Activated CD4-positive, alpha-beta T cell treated with anti-CD3 and anti-CD28 coated beads, Interleukin-2, amount 10 ng/mL, durations not matched to agents 24 days and 14 days (primary cell): ENCODE data around the gene SOSTDC1. TPM values are rescaled to one million over a fixed set of nuclear protein-coding genes. Genes with fewer than 3 reads are reported as not detected.
A peak's percentile ranks its signal among the peaks of the same experiment; 100 is the strongest.
"Not testable (repeated sequence)": the region's sequence is repeated elsewhere in the genome, so short reads cannot be mapped to it uniquely, and the experiment has no call there.

ENCODE experiments used
- DNase-seq: peaks from one replicate; pipeline ENCODE4 v3.0.0; 2022
- H3K27ac Mint-ChIP-seq: one replicate; pipeline ENCODE4 v1.8.0; 2022; ENCODE audit warnings: mild to moderate bottlenecking, mixed read lengths
- H3K27me3 Mint-ChIP-seq: one replicate; pipeline ENCODE4 v1.8.0; 2022; ENCODE audit warnings: mixed read lengths
- H3K36me3 Mint-ChIP-seq: one replicate; pipeline ENCODE4 v1.8.0; 2022; ENCODE audit warnings: low read depth, mild to moderate bottlenecking, mixed read lengths
- H3K4me1 Mint-ChIP-seq: one replicate; pipeline ENCODE4 v1.8.0; 2021; ENCODE audit warnings: mixed read lengths
- H3K4me3 Mint-ChIP-seq: one replicate; pipeline ENCODE4 v1.8.0; 2022; ENCODE audit warnings: mild to moderate bottlenecking, moderate library complexity, mixed read lengths
- H3K9me3 Mint-ChIP-seq: one replicate; pipeline ENCODE4 v1.8.0; 2021; ENCODE audit warnings: mixed read lengths
- intact Hi-C: fragments of 100-400 bp; cut with micrococcal nuclease; formaldehyde crosslinking; loops from one replicate; pipeline ENCODE4 v1.15.1; 2023
- total RNA-seq: library from RNA; stranded (reverse); gene quantifications from 2 replicates; pipeline ENCODE4 v1.2.3, GENCODE V29; 2022

Gene SOSTDC1
- total RNA-seq, 1 donor from 2014 or later: not detected

DNA sequence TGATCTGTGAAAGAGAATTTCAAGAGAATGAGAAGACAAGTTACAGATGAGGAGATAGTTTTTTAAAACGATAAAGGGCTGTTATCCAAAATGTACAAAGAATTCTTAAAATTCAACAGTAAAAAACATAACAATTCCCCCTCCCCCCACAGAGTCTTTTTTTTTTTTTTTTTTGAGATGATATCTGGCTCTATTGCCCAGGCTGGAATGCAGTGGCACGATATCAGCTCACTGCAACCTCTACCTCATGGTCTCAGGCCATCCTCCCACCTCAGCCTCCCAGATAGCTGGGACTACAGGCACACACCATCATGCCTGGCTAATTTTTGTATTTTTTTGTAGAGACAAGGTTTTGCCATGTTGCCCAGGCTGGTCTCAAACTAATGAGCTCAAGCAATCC, 21.7 kb downstream of the SOSTDC1 start:
- DNase-seq, H3K4me1 Mint-ChIP-seq, intact Hi-C loops, H3K9me3 Mint-ChIP-seq, H3K36me3 Mint-ChIP-seq, H3K27ac Mint-ChIP-seq, H3K27me3 Mint-ChIP-seq, H3K4me3 Mint-ChIP-seq: not testable (repeated sequence)

DNA sequence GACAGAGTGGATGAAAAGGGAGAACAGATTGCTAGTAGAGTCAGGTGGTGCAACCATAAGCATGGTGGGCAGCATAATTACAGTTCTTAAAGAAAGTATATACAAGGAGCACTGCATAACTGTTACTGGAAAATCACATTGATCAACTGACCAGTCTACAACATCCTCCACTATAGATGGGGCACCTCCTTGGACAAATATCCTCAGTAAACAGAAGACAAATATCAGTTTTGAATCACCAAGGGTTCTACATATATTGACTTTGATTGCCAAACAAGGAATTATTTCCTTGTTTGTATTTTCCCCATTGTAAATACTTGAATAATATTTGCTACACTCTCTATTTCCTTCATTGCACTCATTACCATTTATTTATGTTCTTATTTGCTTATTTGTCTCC, 26.6 kb downstream of the SOSTDC1 start:
- Mint-ChIP-seq H3K4me3 (no peak overlapping the region), H3K27me3 (peaks cover 1% of the 10 kb centered on the region), H3K27ac (no peak overlapping the region), H3K36me3 (no peaks in the 10 kb centered on the region), H3K4me1 (peaks cover 2% of the 10 kb centered on the region), H3K9me3 (peaks cover 3% of the 10 kb centered on the region)
- no peak for DNase-seq
- intact Hi-C loops: loop anchor here (10.0 kb wide), 1 partner anchor 64 kb away; no protein-coding TSS in a partner anchor

DNA sequence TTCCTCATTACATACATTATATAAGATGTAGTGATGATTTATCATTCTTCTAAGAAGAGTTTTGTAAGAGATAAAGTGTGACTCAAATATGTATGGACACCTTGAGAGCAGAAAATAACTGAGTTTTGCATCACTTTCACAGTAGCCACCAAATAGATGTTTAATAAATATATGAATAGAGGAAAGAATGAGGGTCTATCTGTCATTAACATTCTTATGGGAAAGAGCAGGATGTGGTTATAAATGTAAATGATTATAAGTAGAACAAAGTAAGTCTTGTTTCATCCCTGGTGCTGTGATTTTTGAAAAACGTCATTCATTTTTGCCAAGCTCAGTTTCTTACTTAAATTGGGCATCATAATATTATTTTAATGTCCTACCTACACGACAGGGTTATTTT, 29.2 kb downstream of the SOSTDC1 start:
- H3K36me3 Mint-ChIP-seq: no peaks in the 10 kb centered on the region
- H3K9me3 Mint-ChIP-seq: peaks cover 3% of the 10 kb centered on the region
- peaks cover 7% of the 10 kb centered on the region for H3K4me1 Mint-ChIP-seq
- no peak overlapping the region for H3K4me3 Mint-ChIP-seq
- no peak overlapping the region for H3K27ac Mint-ChIP-seq
- intact Hi-C loops: loop anchor here (10.0 kb wide), 1 partner anchor 62 kb away; no protein-coding TSS in a partner anchor
- H3K27me3 Mint-ChIP-seq: peaks cover 1% of the 10 kb centered on the region
- no peak for DNase-seq

DNA sequence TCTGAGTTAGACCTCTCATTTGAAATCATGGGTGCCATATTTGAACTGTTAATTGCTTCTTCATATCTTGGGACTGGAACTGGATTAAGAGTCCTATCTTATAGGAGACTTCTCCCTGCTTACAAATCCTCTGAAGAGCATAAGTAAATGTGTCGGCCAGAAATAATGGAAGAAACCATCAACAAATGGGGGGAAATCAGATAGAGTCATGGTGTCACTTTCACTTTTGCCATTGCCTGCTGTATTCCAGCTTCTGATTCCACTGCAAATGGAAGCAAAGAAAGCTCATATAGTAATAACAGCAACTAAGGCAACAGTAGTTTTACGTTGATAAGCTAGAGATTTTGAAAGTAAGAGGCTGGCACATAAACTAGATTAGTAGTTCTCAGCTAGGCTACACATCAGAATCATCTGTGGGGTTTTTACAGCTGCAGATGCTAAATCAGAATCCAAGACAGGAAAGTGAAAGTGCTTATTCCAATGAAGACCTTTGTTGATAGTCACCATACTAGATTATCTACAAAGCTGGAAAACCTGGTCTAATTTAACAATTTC, 31.9 kb downstream of the SOSTDC1 start:
- Mint-ChIP-seq H3K27ac (no peak overlapping the region), H3K9me3 (no peaks in the 10 kb centered on the region), H3K27me3 (peaks cover under 1% of the 10 kb centered on the region), H3K36me3 (no peaks in the 10 kb centered on the region), H3K4me1 (peaks cover 5% of the 10 kb centered on the region), H3K4me3 (no peak overlapping the region)
- DNase-seq: no peak
- intact Hi-C loops: loop anchor here (10.0 kb wide), 1 partner anchor 59 kb away; no protein-coding TSS in a partner anchor

DNA sequence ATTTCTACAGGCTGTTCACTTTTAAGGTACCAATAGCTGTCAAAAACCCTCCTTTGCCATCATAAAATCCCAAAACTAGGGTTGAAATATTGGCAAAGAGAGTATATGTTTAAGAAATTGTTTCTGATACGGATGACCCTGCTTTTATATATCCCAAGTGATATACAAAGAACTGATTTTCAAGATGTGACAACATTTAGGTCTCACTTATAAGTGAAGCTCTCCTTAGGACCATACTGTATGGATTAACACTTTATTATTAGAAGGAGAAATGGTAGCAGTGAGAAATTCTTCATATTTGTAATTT, 33.2 kb downstream of the SOSTDC1 start:
- Mint-ChIP-seq H3K4me3 (no peak overlapping the region), H3K27ac (no peak overlapping the region), H3K36me3 (no peaks in the 10 kb centered on the region), H3K27me3 (peaks cover 3% of the 10 kb centered on the region), H3K4me1 (peaks cover 5% of the 10 kb centered on the region), H3K9me3 (no peaks in the 10 kb centered on the region)
- intact Hi-C loops: loop anchor here (10.0 kb wide), 1 partner anchor 58 kb away; no protein-coding TSS in a partner anchor
- DNase-seq: no peak

DNA sequence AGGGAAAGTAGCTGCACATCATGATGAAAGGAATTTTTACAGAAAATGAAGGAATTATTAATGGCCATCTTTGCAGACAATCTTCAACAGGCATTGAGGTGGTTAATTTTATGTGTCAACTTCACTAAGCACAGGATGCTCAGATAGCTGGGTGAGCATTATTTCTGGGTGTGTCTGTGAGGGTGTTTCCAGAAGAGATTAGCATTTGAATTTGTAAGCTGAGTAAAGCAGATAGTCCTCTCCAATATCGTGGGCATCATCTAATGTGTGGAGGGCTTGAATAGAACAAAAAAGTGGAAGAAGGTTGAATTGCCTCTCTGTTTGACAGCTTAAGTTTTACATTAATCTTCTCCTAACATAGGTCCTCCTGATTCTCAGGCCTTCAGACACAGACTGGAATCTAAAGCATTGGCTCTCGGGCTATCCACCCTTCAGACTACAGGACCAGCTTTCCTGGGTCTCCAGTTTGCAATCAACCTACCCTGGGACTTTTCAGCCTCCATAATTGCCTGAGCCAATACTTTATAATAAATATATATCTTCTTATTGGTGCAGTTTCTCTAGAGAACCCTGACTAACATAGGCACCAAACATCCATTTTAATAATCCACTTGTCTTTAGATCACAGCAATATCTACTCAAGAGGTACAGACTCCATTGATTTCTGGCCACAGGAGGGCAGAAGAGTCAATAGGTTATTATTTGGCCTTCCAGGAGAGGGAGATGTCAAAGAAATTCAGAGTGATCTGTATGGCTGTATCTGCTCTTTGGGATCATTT, 33.7 kb downstream of the SOSTDC1 start:
- intact Hi-C loops: loop anchor here (1.0 to 10.0 kb wide), 2 partner anchors 57 to 133 kb away; no protein-coding TSS in a partner anchor
- no peak overlapping the region for H3K27ac Mint-ChIP-seq
- H3K4me1 Mint-ChIP-seq: peaks cover 5% of the 10 kb centered on the region
- H3K9me3 Mint-ChIP-seq: no peaks in the 10 kb centered on the region
- H3K4me3 Mint-ChIP-seq: no peak overlapping the region
- DNase-seq: peak; percentile 72
- peaks cover 3% of the 10 kb centered on the region for H3K27me3 Mint-ChIP-seq
- no peaks in the 10 kb centered on the region for H3K36me3 Mint-ChIP-seq

DNA sequence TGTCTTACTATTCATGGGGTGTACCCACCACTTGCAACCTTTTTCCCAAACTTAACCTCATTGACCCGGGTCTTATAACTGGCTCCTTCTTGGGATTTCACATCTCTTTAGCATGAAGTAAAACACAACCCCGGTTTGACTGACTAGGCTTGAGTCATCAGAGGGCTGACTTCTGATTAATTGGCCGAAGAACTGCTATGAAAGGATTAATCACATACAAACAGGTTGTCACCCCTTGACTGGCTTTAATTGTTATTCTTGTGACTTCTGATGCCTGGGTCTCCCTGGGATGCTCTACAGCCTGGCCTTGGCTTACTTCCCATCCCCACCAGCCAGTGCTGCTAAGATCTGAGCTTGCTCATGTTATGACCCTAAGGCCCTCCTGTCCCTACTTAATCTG, 35.4 kb downstream of the SOSTDC1 start:
- no peak overlapping the region for H3K27ac Mint-ChIP-seq
- intact Hi-C loops: loop anchor here (10.0 kb wide), 1 partner anchor 55 kb away; no protein-coding TSS in a partner anchor
- H3K36me3 Mint-ChIP-seq: no peaks in the 10 kb centered on the region

DNA sequence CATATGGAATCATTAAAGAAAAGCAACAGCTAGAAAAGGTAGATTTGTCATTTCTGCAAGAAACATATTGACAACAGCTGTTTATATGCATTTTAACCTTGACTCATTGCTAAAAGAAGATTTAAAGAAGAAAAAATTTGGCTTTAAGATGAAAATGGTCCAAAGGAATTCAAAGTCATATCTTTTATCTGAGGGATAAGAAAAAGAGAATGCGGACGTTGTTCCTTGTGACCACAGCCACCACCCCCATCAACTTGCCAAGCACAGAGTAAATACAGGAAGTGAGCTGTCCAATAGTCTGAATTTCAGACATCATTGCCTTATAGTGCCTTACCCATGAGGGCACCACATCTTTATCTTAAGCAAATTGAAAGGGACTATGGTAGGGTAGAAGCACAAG, 36.9 kb downstream of the SOSTDC1 start:
- intact Hi-C loops: loop anchor here (5.0 kb wide), 1 partner anchor 489 kb away; no protein-coding TSS in a partner anchor
- H3K4me1 Mint-ChIP-seq: peaks cover 3% of the 10 kb centered on the region
- no peak for DNase-seq
- no peaks in the 10 kb centered on the region for H3K36me3 Mint-ChIP-seq
- H3K27me3 Mint-ChIP-seq: peaks cover 7% of the 10 kb centered on the region
- H3K9me3 Mint-ChIP-seq: no peaks in the 10 kb centered on the region
- H3K4me3 Mint-ChIP-seq: no peak overlapping the region
- no peak overlapping the region for H3K27ac Mint-ChIP-seq

More for the DNA sequence above, 35.4 kb downstream of the SOSTDC1 start:
- H3K4me3 Mint-ChIP-seq: no peak overlapping the region
- no peaks in the 10 kb centered on the region for H3K9me3 Mint-ChIP-seq
- peaks cover 5% of the 10 kb centered on the region for H3K4me1 Mint-ChIP-seq
- H3K27me3 Mint-ChIP-seq: peaks cover 7% of the 10 kb centered on the region
- no peak for DNase-seq

DNA sequence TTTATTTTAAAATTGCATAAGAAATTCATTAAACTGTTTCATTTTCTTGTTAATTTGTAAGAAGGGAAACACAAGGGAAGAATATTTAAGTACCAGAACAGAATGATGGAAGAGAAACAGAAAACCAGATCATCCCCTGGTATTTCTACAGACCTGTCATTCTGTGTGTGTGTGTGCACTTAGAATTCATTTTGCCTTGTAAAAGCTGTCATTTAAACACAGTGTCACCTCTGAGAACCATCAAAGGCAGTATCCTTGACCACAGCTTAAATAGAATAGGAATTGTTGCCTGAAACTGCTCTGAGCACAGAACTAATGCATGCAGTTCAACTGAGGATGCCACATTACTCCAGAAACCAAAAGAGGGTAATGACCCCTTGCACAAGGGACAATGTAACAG, 37.4 kb downstream of the SOSTDC1 start:
- H3K4me3 Mint-ChIP-seq: no peak overlapping the region
- H3K9me3 Mint-ChIP-seq: no peaks in the 10 kb centered on the region
- H3K27me3 Mint-ChIP-seq: peaks cover 7% of the 10 kb centered on the region
- H3K27ac Mint-ChIP-seq: no peak overlapping the region
- intact Hi-C loops: loop anchor here (5.0 kb wide), 1 partner anchor 489 kb away; no protein-coding TSS in a partner anchor
- no peaks in the 10 kb centered on the region for H3K36me3 Mint-ChIP-seq
- no peaks in the 10 kb centered on the region for H3K4me1 Mint-ChIP-seq
- DNase-seq: no peak

DNA sequence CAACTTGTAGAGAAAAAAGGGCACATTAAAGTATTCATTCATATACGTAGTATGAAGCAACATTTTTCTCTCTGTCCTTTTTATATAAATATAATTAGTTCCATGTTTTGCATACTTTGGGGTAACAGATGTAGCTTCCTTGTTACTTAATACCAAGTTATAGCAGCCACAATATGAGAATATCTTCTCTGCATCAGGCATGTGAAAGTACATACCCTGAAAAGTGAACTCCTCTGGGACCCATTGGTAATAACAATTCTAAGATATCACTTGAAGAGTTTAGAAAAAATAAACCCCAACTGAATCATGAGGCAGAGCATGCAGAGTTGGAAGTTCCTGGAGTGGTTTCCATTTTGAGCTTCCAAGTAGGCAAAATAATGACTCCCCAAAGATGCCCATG, 41.8 kb downstream of the SOSTDC1 start:
- intact Hi-C loops: loop anchor here (5.0 kb wide), 1 partner anchor 809 kb away; no protein-coding TSS in a partner anchor
- no peak for DNase-seq
- Mint-ChIP-seq H3K4me1 (peaks cover 14% of the 10 kb centered on the region), H3K9me3 (peaks cover under 1% of the 10 kb centered on the region), H3K36me3 (no peaks in the 10 kb centered on the region), H3K4me3 (no peak overlapping the region), H3K27me3 (peaks cover 7% of the 10 kb centered on the region), H3K27ac (no peak overlapping the region)

DNA sequence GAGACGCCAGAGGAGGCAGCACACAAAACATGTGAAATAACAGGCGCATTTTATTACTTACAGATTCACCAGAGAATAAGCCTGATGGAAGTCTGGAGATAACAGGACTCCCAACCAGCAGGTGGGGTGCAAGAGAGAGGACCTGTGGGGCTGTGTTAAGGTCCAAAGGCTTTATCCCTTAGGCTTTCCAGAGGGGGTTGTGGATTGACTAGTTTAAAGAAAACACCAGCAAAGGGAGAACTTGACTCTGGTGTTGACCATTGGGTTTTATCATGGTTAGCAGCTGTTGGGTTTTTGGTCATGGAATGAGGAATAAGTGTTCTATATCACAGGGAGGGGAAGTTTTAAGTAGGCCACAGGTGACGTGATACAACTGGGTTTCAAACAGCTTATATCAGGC, 42.6 kb downstream of the SOSTDC1 start:
- intact Hi-C loops: loop anchor here (5.0 kb wide), 1 partner anchor 809 kb away; no protein-coding TSS in a partner anchor
- H3K4me3 Mint-ChIP-seq: no peak overlapping the region
- peaks cover 7% of the 10 kb centered on the region for H3K9me3 Mint-ChIP-seq
- H3K36me3 Mint-ChIP-seq: peaks cover 2% of the 10 kb centered on the region
- H3K27ac Mint-ChIP-seq: no peak overlapping the region
- peaks cover 4% of the 10 kb centered on the region for H3K27me3 Mint-ChIP-seq
- peaks cover 14% of the 10 kb centered on the region for H3K4me1 Mint-ChIP-seq
- DNase-seq: no peak

DNA sequence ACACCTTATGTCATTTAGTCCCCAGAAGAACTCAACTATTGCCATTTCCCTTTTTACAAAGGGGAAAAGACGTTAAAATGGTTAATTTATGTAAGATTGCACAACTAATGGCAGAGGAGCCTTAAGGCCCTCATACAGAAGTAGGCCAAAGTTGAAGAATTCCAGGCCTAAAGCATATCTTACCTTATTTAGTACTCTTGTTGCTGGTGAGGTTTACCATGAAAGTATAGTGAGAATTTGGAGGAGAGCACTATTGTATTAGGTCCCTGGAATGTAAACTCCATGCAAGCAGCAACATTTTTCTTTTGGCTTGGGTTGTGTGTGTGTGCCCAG, 43.5 kb downstream of the SOSTDC1 start:
- Mint-ChIP-seq H3K4me1 (peaks cover 14% of the 10 kb centered on the region), H3K36me3 (peaks cover 2% of the 10 kb centered on the region), H3K27me3 (peaks cover 4% of the 10 kb centered on the region), H3K4me3 (peak overlapping the region; percentile 71), H3K27ac (peak overlapping the region; percentile 48), H3K9me3 (peaks cover 8% of the 10 kb centered on the region)
- intact Hi-C loops: loop anchor here (5.0 kb wide), 1 partner anchor 810 kb away; no protein-coding TSS in a partner anchor
- no peak for DNase-seq

DNA sequence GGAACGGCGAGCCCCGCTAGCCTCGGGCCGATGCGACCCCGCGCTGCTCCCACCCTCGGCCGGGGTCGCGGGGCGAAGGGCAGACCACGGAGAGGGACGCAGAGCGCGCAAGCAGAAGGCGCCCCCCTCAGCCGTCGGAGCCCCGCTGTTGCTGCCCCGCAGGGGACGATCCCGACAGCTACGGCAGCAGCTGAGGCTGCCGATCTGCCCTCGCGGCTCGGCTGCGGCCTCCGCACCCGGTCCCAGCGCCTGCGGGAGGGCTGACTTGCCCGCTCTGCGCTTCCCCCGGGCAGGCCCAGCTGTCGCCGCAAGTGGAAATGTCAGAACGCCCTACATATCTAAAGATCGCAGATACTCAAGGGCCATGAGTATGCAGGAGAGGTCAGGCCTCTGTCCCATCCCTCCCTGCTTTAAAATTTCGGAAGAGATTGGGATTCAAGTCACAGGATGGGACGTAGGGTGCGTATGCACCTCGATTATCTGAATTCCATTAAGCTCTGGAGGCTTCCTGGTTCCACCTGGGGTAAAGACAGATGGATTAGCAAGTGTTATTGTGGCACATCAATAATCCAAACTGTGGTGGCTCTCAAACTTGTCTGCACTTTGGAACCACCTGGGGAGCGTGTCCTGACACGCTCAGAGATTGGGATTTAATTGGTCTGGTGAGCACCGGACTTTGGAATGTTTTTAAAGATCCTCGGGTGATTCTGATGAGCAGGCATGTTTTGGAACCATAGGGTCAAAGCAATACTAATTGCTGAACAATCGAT, 44.0 kb downstream of the SOSTDC1 start, which contains the start of gene CRPPA:
Gene CRPPA (minus strand): TSS at position 206 of the 770 bp plus-strand sequence. CDS start 216 bp downstream, outside the sequence.
- intact Hi-C loops: loop anchor here (2.0 to 5.0 kb wide), 2 partner anchors 811 to 879 kb away; no protein-coding TSS in a partner anchor
- Mint-ChIP-seq H3K4me1 (peaks cover 18% of the 10 kb centered on the region), H3K27me3 (peaks cover 4% of the 10 kb centered on the region), H3K27ac (peak within 1 kb of the TSS; percentile 98), H3K4me3 (peak within 1 kb of the TSS; percentile 89), H3K36me3 (peaks cover 2% of the 10 kb centered on the region), H3K9me3 (peaks cover 11% of the 10 kb centered on the region)
- peak; percentile 82 for DNase-seq
